Adipocyte (in vitro differentiated cells): ENCODE data around the gene NUP58.
"Not testable (repeated sequence)": the region's sequence is repeated elsewhere in the genome, so short reads cannot be mapped to it uniquely, and the experiment has no call there.

ENCODE experiments used
- DNase-seq: peaks from one replicate; pipeline ENCODE4 v3.0.0-alpha.2; 2015; ENCODE audit warnings: low read depth
- H3K27me3 ChIP-seq: replicated peaks from 2 replicates; pipeline ENCODE4 v1.7.0; 2013; ENCODE audit warnings: mild to moderate bottlenecking, low read length, moderate library complexity; ENCODE audit not compliant: control insufficient read depth, insufficient read depth
- H3K36me3 ChIP-seq: 2 replicates; pipeline ENCODE4 v1.7.0; 2013; ENCODE audit warnings: low read length, mild to moderate bottlenecking, moderate library complexity; ENCODE audit not compliant: control insufficient read depth, insufficient read depth, severe bottlenecking
- H3K4me1 ChIP-seq: 2 replicates; pipeline ENCODE4 v1.7.0; 2013; ENCODE audit warnings: mild to moderate bottlenecking, low read length, moderate library complexity; ENCODE audit not compliant: control insufficient read depth, insufficient read depth
- H3K4me3 ChIP-seq: 2 replicates; pipeline ENCODE4 v1.7.0; 2013; ENCODE audit warnings: mild to moderate bottlenecking, low read length, moderate library complexity
- H3K9ac ChIP-seq: 2 replicates; pipeline ENCODE4 v1.7.0; 2013; ENCODE audit warnings: mild to moderate bottlenecking, low read length, moderate library complexity
- H3K9me3 ChIP-seq: 2 replicates; pipeline ENCODE4 v1.7.0; 2013; ENCODE audit warnings: mild to moderate bottlenecking, low read length, moderate library complexity; ENCODE audit not compliant: control insufficient read depth

Gene NUP58

DNA sequence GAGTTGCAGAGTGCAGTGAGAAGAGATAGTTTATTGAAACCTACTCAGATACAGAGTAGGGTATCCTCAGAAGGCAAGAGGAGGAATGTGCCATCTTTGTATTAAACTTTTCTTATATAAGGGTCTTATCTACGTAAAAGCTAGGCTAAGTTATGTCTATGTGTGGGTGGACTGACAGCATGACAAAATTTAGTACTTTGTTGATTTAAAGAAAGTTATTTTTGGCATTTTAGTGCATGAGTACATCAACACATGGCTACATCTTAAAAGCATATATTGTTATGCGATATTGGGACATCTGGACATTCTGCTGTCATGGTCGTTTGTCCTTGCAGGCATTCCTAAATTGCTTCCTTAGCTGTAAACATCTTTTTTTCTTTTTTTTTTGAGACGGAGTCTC, 51.4 kb downstream of the NUP58 start:
- no peaks in the 10 kb centered on the region for H3K36me3 ChIP-seq
- no peak for DNase-seq
- no peaks in the 10 kb centered on the region for H3K9me3 ChIP-seq
- peaks cover 7% of the 10 kb centered on the region for H3K27me3 ChIP-seq
- H3K9ac ChIP-seq: no peak overlapping the region
- H3K4me1 ChIP-seq: no peaks in the 10 kb centered on the region
- no peak overlapping the region for H3K4me3 ChIP-seq

DNA sequence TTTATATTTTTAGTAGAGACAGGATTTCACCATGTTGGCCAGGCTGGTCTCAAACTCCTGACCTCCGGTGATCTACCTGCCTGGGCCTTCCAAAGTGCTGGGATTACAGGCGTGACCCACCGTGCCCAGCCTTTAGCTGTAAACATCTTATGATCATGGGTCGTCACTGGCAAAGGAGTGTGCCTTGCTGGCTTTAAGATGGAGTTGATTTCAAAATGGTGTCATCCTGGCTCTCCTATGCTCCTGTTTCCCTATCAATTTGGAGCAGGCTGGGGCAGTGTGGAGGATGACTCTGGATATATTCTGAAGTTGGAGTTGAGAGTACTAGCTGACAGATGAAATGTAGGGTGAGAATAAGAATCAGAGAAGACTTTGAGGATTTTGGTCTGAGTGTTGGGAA, 51.9 kb downstream of the NUP58 start:
- no peak for DNase-seq
- Histone ChIP-seq H3K9ac (no peak overlapping the region), H3K4me1 (no peaks in the 10 kb centered on the region), H3K27me3 (peaks cover 7% of the 10 kb centered on the region), H3K36me3 (no peaks in the 10 kb centered on the region), H3K4me3 (no peak overlapping the region), H3K9me3 (no peaks in the 10 kb centered on the region)

DNA sequence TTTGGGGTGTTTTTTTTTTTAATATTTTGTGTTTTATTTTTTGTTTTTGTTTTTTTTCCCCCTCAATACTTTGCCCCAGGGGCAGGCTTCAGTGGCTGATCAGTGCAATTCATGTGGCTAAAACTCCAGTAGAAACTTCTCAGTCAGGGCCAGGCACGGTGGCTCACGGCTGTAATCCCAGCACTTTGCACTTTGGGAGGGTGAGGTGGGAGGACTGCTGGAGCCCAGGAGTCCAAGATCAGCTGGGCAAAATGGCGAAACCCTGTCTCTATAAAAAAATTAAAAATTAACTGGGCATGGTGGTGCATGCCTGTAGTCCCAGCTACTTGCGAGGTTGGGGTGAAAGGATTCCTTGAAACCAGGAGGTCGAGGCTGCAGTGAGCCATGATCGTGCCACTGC, 53.0 kb downstream of the NUP58 start:
- DNase-seq: no peak
- peaks cover 7% of the 10 kb centered on the region for H3K9me3 ChIP-seq
- no peak overlapping the region for H3K4me3 ChIP-seq
- no peak overlapping the region for H3K9ac ChIP-seq
- peaks cover 7% of the 10 kb centered on the region for H3K27me3 ChIP-seq
- no peaks in the 10 kb centered on the region for H3K4me1 ChIP-seq
- H3K36me3 ChIP-seq: no peaks in the 10 kb centered on the region

DNA sequence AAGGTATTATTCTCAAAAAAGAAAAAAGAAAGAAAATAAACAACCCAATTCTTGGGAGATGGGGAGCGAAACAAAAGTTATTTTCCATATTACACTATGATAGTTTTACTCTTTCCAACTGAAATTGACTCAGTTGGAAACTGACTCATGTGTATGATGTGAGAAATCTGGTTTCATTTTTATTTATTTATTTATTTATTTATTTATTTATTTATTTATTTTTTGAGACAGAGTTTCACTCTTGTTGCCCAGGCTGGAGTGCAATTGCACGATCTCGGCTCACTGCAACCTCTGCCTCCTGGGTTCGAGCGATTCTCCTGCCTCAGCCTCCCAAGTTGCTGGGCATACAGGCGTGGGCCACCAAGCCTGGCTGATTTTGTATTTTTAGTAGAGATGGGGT, 59.0 kb downstream of the NUP58 start:
- DNase-seq, H3K9ac ChIP-seq, H3K4me1 ChIP-seq, H3K27me3 ChIP-seq, H3K36me3 ChIP-seq, H3K4me3 ChIP-seq: not testable (repeated sequence)
- peaks cover 15% of the 10 kb centered on the region for H3K9me3 ChIP-seq

DNA sequence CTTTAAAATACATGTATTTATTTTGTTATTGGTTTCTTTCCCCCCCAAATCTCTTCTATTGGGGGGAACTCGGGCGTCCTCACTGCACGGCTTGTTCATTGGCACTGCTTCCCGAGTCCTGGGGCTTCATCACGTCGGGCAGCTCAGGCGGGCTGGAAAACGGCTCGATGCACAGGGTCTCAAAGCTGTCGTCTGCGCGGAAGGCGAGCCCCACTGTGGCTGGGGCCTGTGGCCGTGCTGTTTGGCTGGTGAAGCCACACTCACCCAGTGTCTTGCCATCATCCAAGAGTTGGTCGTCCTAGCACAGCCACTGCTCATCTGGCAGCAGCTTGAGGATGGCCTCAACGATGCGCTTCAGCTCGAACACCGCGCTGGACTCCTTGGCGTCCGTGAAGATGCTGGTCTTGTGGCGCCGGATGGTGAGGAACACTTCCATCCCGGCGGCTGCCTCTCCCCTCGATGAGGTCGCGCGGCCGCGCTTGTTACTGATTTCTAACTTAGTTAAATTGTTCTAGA, 64.4 kb downstream of the NUP58 start:
- Histone ChIP-seq H3K36me3 (no peaks in the 10 kb centered on the region), H3K27me3 (peaks cover 21% of the 10 kb centered on the region), H3K9ac (no peak overlapping the region), H3K4me1 (no peaks in the 10 kb centered on the region), H3K4me3 (no peak overlapping the region), H3K9me3 (no peaks in the 10 kb centered on the region)
- no peak for DNase-seq

DNA sequence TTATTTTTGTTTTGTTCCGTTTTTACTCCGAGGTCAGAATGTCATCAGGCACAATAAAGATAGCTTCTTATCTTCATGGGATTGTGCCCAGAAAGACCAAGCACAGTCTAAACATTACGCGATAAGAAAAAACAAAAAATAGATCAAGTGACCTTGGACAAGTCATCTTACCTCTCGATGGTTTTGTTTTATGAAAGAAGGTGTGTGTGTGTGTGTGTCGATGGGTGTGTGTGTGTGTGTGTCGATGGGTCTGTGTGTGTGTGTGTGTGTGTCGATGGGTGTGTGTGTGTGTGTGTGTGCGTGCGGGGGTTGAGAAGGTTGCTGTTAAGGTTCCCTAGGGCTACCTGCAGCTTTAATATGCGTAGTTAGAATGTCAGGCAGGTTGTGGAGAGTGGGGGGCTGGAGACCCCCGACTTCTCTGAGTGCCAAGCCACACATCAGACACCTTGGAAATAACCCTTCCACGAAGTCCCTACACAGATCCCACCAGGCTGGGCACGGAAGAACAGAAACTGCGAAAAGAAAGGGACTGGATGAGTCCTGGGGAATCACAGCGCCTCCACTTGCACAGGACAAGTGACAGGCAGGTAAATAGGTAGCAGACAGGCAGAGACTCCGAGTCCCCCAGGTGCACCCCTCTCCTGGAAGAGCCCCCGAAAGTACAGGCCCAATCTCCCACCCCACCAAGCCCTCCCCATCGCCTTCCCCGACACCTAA, 69.9 kb downstream of the NUP58 start:
- Histone ChIP-seq H3K36me3 (no peaks in the 10 kb centered on the region), H3K4me3 (no peak overlapping the region), H3K4me1 (peaks cover 3% of the 10 kb centered on the region), H3K27me3 (peaks cover 58% of the 10 kb centered on the region), H3K9me3 (no peaks in the 10 kb centered on the region), H3K9ac (no peak overlapping the region)
- DNase-seq: no peak

DNA sequence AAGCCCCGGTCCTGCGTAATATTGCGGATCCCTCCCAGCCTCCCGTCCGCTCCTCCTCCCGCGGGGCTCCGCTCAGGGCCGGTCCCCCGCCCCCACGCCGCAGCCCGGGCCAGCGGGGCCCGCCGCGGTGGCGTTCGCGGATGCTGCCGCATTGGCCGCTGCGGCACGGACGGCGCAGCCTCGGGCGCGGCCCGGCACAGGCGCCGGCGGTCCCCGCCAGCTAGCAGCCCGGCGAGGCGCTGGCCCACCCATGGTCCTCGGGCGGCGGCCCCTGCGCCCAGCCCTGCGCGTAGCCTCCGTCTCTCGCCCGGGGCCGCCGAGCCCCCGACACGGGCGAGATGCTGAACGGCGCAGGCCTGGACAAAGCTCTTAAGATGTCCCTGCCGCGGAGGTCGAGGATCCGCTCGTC, 70.5 kb downstream of the NUP58 start, which contains the start of gene ATP8A2:
ATP8A2 (plus strand) TSS at position 100 of the 409 bp plus-strand sequence; CDS start at position 339, 239 bp downstream.
- Histone ChIP-seq H3K4me3 (no peak within 1 kb of the TSS), H3K9ac (no peak within 1 kb of the TSS), H3K27me3 (peaks cover 63% of the 10 kb centered on the region), H3K4me1 (peaks cover 3% of the 10 kb centered on the region), H3K9me3 (no peaks in the 10 kb centered on the region), H3K36me3 (no peaks in the 10 kb centered on the region)
- DNase-seq: peak; percentile 50

DNA sequence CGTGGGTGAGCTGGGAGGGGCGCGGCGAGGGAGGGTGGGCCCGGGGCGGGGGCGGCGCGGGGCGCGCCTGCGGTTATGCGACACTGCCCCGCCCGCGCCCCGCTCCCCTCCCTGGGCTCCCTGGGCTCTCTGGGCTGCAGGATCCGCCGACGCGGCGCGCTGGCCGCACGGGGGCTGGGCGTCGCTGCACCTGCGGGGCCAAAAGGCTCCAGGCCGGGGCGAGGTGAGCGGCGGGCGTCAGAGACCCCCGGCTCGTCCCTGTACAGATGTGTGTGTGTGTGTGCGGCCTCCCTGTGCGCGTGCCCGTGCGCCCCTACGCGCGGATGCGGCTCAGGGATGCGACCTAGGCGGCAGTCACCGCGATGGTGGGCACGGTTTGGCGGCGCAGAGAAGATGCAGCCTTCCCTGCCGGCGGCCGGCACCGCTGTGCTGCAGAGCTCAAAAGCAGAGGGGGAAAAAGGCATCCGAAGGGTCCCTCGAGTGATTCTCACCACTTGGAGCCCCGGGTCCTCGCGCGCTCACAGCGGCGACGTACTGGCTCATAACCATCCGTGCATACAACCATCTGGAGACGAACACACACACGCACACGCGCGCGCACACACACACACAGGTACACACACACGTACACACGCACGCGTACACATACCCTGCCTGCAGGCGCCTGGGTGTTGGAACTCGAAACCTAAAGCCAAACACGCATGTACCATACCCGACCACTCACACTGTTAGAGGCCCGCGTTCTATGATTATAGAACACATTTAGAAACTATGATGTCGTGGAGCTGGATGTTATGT, 71.1 kb downstream of the NUP58 start:
- H3K4me3 ChIP-seq: no peak overlapping the region
- no peak overlapping the region for H3K9ac ChIP-seq
- peaks cover 68% of the 10 kb centered on the region for H3K27me3 ChIP-seq
- H3K4me1 ChIP-seq: peaks cover 3% of the 10 kb centered on the region
- DNase-seq: peak; percentile 1
- H3K9me3 ChIP-seq: no peaks in the 10 kb centered on the region
- no peaks in the 10 kb centered on the region for H3K36me3 ChIP-seq

DNA sequence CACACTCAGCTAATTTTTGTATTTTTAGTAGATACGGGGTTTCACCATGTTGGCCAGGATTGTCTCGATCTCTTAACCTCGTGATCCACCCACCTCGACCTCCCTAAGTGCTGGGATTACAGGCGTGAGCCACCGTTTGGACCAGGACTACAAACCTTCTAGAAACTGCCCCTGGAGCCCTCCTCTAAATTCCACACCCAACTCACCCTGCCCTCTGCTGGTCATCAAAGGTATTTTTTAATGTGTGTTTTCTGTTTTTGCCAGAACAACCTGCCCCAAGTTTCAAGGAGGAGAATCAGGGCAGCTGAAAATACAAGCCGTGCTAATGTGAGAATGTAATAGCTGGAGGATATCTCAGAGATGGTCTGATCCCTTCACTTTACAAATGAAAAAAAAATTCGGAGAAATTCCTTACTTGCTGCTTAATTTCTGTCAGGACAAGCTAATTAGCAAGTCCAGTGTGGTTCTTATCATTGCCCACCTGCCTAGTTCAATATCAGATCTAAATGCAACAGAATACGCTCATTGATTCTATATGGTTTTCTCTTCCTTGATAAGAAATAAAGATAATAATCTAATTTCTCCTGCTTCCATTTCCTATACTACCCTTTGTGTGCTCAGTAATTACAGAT, 74.4 kb downstream of the NUP58 start:
- Histone ChIP-seq H3K4me1 (peaks cover 3% of the 10 kb centered on the region), H3K4me3 (no peak overlapping the region), H3K36me3 (no peaks in the 10 kb centered on the region), H3K9ac (no peak overlapping the region), H3K27me3 (peaks cover 57% of the 10 kb centered on the region), H3K9me3 (no peaks in the 10 kb centered on the region)
- DNase-seq: peak; percentile 77

DNA sequence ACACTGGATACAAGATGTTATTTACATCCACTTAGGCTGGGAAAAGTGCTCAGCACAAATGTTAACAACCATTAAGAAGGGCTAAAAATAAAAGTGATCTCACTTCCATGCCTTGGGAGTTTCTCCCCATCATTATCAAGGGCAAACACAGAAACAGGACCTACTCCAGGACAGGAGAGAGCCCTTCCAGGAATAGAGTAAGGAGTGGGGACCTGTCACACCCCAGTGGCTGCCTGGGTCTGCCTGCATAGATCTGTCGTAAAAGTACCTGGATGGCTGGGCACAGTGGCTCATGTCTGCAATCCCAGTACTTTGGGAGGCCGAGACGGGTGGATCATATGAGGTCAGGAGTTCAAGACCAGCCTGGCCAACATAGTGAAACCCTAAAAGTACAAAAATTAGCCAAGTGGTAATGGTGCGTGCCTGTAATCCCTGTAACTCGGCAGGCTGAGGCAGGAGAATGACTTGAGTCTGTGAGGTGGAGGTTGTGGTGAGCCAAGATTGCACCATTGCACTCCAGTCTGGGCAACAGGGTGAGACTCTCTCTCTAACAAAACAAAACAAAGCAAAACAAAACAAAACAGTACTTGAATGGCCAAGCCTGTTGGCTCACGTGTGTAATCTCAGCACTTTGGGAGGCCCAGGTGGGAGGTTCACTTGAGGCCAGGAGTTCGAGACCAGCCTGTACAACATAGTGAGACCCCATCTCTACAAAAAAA, 76.0 kb downstream of the NUP58 start:
- peaks cover 2% of the 10 kb centered on the region for H3K4me1 ChIP-seq
- no peak overlapping the region for H3K9ac ChIP-seq
- no peak for DNase-seq
- H3K27me3 ChIP-seq: peaks cover 53% of the 10 kb centered on the region
- no peak overlapping the region for H3K4me3 ChIP-seq
- H3K36me3 ChIP-seq: no peaks in the 10 kb centered on the region
- no peaks in the 10 kb centered on the region for H3K9me3 ChIP-seq

DNA sequence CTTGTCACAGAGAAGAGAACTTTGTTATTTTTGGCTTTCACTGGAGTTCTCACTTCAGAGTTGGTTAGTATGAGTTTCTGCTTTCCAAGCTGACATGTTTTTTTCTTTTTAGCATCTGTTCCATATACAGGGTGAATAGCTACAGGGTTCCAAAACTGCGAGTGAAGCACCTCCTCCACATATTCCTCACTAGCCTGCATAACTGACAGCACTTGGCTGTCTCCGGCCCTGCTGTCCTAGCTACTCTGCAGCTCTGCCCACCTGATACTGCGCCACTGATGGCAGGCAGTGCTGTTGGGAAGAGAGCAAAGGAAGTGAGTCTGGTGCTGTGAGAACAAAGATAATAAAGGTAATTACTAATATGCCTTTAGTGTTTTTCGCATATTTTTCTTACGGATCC, 77.1 kb downstream of the NUP58 start:
- DNase-seq: no peak
- Histone ChIP-seq H3K9me3 (no peaks in the 10 kb centered on the region), H3K4me1 (no peaks in the 10 kb centered on the region), H3K4me3 (no peak overlapping the region), H3K9ac (no peak overlapping the region), H3K27me3 (peaks cover 42% of the 10 kb centered on the region), H3K36me3 (no peaks in the 10 kb centered on the region)
